GM12872 (cell line): ENCODE results near the gene POLR2J.

Experiments used
- CTCF ChIP-seq: IDR thresholded peaks from 3 replicates; pipeline ENCODE4 v1.5.1; 2011; ENCODE audit warnings: low read depth, mild to moderate bottlenecking, low read length, moderate library complexity; ENCODE audit not compliant: insufficient read depth

The POLR2J gene

GRCh38 chr7:102469972-102470825 lies 8.5 kb downstream of the POLR2J start:
- no peak for TF ChIP-seq CTCF

- TF ChIP-seq CTCF = no peak
Observed at GRCh38 chr7:102469351-102469971, 9.3 kb downstream of the POLR2J start.

- no peak for TF ChIP-seq CTCF
Observed at GRCh38 chr7:102468478-102469350, 10.0 kb downstream of the POLR2J start.

- TF ChIP-seq CTCF = no peak
Observed at GRCh38 chr7:102467581-102468477, 10.9 kb downstream of the POLR2J start.

GRCh38 chr7:102466097-102466496 lies 12.6 kb downstream of the POLR2J start:
- TF ChIP-seq CTCF = no peak

- TF ChIP-seq CTCF = peak; percentile 23; the same call in 1 of the 3 replicates
Observed at GRCh38 chr7:102464577-102465280, 14.0 kb downstream of the POLR2J start, which contains the start of the genes ALKBH4 and LRWD1. ALKBH4 (minus strand) TSS chr7:102464863; CDS start chr7:102464836, 27 bp downstream. LRWD1 (plus strand) TSS chr7:102464984; CDS start chr7:102465081, 97 bp downstream.
